BLaER1 treated with 17β-estradiol and CSF1 and Interleukin-3, amounts not matched to agents 10 nM and 100 nM (cell line): Measurements from ENCODE around the gene MICAL2.

Experiments used
- H3K27ac ChIP-seq, 11 experiments: shearing (Covaris generic); formaldehyde crosslinking; 2 replicates each; pipeline ENCODE4 v1.8.1; 2022
- H3K27me3 ChIP-seq, 11 experiments: shearing (Covaris generic); formaldehyde crosslinking; 2 replicates each; pipeline ENCODE4 v1.8.1; 2022
- H3K36me3 ChIP-seq, 11 experiments: shearing (Covaris generic); formaldehyde crosslinking; 2 replicates each; pipeline ENCODE4 v1.8.1; 2022
- H3K4me1 ChIP-seq, 10 experiments: shearing (Covaris generic); formaldehyde crosslinking; 2 replicates each; pipeline ENCODE4 v1.8.1; 2022
- H3K4me2 ChIP-seq, 11 experiments: shearing (Covaris generic); formaldehyde crosslinking; 2 replicates each; pipeline ENCODE4 v1.8.1; 2022
- H3K4me3 ChIP-seq, 10 experiments: shearing (Covaris generic); formaldehyde crosslinking; 2 replicates each; pipeline ENCODE4 v1.8.1; 2022
- H3K9ac ChIP-seq, 11 experiments: shearing (Covaris generic); formaldehyde crosslinking; 2 replicates each; pipeline ENCODE4 v1.8.1; 2022
- H3K9me3 ChIP-seq, 11 experiments: shearing (Covaris generic); formaldehyde crosslinking; replicated peaks in 1 of 11; 2 replicates each; pipeline ENCODE4 v1.8.1; 2022
- H4K20me1 ChIP-seq, 11 experiments: shearing (Covaris generic); formaldehyde crosslinking; 2 replicates each; pipeline ENCODE4 v1.8.1; 2022
- Cebpa-rat ChIP-seq, 11 experiments: shearing (Covaris generic); IDR thresholded peaks; 2 replicates each; pipeline ENCODE4 v1.8.1; 2022

The MICAL2 gene

DNA sequence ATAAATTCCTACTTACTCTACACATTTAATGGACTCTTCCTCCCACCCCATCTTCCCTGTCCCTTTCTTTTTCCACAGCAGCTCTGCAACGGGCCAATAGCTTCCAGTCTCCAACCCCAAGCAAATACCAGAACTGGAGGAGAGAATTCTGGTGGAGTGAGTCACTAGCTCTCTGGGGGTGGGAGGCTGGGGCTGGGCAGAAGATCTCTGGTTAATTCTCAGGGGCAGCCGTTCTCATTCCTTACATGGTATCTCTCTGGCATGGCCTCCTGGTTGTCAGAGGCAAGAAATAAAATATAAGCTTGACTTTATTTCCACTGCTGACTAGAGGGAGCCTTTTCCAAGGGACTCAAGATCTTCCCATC lies 176.6 kb downstream of the MICAL2 start:
- Histone ChIP-seq H3K9me3 (no peaks in the 10 kb centered on the region), H4K20me1 (0 out of 22 replicates have a peak, but pooled peaks cover 0 to 6% (median 0%) of the 10 kb centered on the region in 11 experiments), H3K36me3 (no peaks in the 10 kb centered on the region), H3K4me3 (no peak overlapping the region), H3K4me2 (peak overlapping the region; percentile 11 to 94 (median 49); a peak in 20 of 22 replicates), H3K4me1 (peaks cover 38 to 72% (median 61%) of the 10 kb centered on the region in 10 experiments), H3K9ac (no peak overlapping the region), H3K27me3 (no peaks in the 10 kb centered on the region), H3K27ac (no peak overlapping the region)
- TF ChIP-seq Cebpa-rat (IDR thresholded peaks at IDR 0.05), result no peak

DNA sequence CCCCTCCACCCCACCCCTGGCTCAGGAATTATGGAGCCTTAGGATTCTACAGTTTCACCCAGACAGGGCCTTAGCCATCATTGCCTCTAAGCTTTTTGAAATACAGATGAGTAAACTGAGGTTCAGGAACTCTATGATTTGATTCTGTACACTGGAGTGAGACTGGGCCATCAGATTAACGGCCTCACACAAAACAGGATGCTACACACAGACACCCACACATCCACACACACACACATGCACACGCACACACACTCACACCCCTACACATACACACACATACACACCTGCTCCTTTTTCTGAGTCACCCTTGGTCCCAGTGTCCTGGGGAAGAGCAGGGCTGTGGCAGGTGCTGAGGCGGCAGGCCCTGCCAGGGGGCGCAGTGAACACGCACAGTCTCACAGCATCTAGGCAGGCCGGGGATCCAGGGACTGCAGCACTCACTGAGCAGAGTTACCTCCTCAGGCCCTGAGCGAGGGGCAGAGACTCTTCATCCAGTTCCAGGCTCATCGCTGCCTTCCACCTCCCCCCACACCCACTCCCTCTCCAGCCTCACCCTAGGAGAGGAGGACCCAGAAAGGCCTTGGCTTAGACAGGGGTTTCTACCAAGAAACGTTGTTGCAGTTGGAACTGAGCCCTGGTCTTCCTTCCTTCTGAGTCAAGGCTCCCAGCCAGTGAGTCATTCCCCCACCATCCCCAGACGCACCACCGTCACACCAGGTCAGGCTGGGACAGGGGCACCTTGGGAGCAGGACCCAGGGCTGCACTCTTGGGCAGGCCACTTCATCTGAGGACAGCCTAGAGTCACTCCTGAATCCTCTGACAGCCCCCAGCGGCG lies 177.2 kb downstream of the MICAL2 start:
- Histone ChIP-seq H3K27me3 (no peaks in the 10 kb centered on the region), H3K9me3 (peaks cover 0 to 6% (median under 1%) of the 10 kb centered on the region in 11 experiments; a peak in 6 of 22 replicates), H3K36me3 (no peaks in the 10 kb centered on the region), H3K4me1 (peaks cover 44 to 74% (median 66%) of the 10 kb centered on the region in 10 experiments), H3K4me3 (no peak overlapping the region), H3K4me2 (peak overlapping the region; percentile 25 to 94 (median 51)), H3K27ac (peak overlapping the region in 3 of 11 experiments; percentile 35 to 41 (median 39); a peak in 4 of 22 replicates), H4K20me1 (0 out of 22 replicates have a peak, but pooled peaks cover 0 to 6% (median 0%) of the 10 kb centered on the region in 11 experiments), H3K9ac (peak overlapping the region in 3 of 11 experiments; percentile 18 to 34 (median 24); a peak in 3 of 22 replicates)
- no peak for TF ChIP-seq Cebpa-rat (IDR thresholded peaks at IDR 0.05)

DNA sequence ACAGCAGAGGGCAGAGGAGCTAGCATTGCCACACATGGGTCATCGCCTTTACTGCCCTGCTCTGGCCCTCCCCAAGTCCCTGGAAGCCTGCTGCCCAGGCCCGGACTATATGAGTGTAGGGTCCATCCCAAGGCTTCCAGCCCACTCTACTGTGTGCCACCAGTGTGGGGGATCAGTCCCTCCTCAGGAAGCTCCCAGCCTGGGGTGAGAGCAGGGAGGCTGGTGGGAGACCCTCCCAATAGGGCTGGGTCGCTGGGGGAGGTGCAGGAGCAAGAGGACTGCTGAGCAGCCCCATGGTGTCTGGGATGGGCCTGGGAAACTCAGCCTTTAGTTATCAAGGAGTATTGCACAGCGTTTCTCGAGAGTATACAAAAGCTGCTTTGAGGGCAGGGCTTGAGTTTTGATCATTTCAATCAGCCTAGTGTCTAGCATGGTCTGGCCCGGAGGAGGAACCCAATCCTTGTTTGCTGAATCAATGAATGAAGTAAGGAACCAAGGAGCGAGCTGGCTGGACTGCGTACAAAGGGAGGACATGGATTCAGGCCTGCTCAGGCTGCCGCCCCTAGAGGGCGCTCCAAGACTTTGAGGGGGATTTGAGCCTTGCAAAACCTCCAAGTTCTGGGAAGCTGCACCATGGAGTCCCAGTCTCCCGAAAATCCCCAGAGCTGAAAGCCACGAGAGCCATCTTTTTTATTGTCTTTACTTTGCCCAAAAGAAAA lies 178.0 kb downstream of the MICAL2 start:
- Histone ChIP-seq H3K9ac (peak overlapping the region in 3 of 11 experiments; percentile 18 to 34 (median 24); a peak in 2 of 22 replicates), H3K4me2 (peak overlapping the region in 10 of 11 experiments; percentile 48 to 94 (median 54); a peak in 19 of 22 replicates), H3K4me1 (peaks cover 48 to 74% (median 67%) of the 10 kb centered on the region in 10 experiments), H3K36me3 (no peaks in the 10 kb centered on the region), H3K4me3 (no peak overlapping the region), H4K20me1 (0 out of 22 replicates have a peak, but pooled peaks cover 0 to 6% (median 0%) of the 10 kb centered on the region in 11 experiments), H3K9me3 (peaks cover 0 to 12% (median 7%) of the 10 kb centered on the region in 11 experiments; a peak in 7 of 22 replicates), H3K27ac (peak overlapping the region in 3 of 11 experiments; percentile 19 to 39 (median 35); a peak in 3 of 22 replicates), H3K27me3 (no peaks in the 10 kb centered on the region)
- no peak for TF ChIP-seq Cebpa-rat (IDR thresholded peaks at IDR 0.05)

DNA sequence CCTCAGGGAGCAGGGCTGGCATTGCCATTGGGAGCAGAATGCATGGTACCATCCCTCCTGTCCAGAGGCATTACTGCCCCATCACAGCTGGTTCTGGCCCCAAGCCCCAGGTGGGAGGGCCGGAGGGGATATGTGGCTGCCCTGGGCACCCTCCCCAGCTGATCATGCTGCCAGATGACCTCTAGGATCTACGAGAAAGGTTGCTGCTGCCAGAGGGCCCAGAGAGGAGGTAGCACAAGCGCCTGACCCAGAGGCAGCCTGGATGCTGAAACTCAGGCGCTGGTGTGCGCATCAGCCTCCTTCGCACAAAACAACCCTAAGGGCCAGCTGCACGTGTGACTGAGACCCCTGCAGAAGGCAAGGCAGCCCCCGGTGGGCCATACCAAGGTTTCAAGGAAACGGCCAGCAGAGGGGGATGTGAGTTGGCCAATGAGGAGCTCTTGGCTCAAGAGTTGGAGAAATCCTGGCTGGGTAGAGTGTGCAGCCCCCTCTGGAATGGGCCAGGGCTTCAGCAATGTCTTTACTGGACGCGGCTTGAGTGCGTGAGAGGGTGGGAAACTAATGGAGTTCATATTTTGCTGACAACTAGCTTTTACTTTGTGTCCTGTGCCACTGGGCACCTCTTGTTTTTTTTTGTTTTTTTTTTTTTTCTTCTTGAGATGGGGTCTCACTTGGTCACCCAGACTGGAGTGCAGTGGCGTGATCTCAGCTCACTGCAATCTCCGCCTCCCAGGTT lies 178.7 kb downstream of the MICAL2 start:
- 0 out of 22 replicates have a peak, but pooled peaks cover 0 to 6% (median 0%) of the 10 kb centered on the region in 11 experiments for H4K20me1 ChIP-seq
- no peak overlapping the region for H3K27ac ChIP-seq
- H3K9ac ChIP-seq, result no peak overlapping the region
- H3K4me1 ChIP-seq, result peaks cover 48 to 71% (median 66%) of the 10 kb centered on the region in 10 experiments
- no peaks in the 10 kb centered on the region for H3K27me3 ChIP-seq
- H3K4me2 ChIP-seq, result peak overlapping the region in 9 of 11 experiments; percentile 75 to 96 (median 92); a peak in 16 of 22 replicates
- no peaks in the 10 kb centered on the region for H3K36me3 ChIP-seq
- no peak for TF ChIP-seq Cebpa-rat (IDR thresholded peaks at IDR 0.05)
- H3K9me3 ChIP-seq, result peaks cover 0 to 19% (median 9%) of the 10 kb centered on the region in 11 experiments; a peak in 8 of 22 replicates
- no peak overlapping the region for H3K4me3 ChIP-seq

DNA sequence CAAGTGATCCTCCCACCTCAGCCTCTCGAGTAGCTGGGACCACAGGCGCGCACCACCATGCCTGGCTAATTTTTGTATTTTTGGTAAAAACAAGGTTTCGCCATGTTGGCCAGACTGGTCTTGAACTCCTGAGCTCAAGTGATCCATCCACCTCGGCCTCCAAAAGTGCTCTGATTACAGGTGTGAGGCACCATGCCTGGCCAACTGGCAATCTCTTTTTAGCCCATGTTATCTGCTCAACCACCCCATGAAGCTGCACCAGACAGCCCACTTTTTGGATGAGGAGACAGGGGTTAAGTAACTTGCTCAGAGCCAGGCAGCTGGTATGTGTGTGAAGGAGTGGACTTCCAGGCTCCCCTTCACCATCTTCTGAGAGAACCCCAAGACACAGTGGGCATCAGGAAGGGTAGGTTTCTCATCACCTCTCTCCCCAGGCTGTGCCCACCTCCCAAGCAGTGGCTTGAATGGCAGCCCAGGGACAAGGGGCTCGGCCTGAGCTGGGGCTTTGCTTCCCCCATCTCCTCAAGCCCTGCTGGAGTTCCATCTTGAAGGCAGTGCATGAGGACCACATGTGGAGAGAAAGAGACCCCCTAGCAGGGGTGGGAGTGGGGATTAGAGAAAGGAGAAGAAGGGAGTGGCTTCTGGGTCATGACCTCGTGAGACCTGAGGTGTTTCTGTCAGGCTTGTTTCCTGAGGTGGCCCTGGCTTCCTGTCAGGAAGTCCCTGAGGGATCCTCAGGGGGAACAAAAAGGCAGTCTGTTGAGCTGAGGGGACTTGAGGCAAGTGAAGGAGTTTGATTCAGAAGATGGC lies 179.5 kb downstream of the MICAL2 start:
- Histone ChIP-seq H3K4me2 (peak overlapping the region; percentile 75 to 96 (median 88)), H3K9me3 (peaks cover 0 to 20% (median 9%) of the 10 kb centered on the region in 11 experiments; a peak in 8 of 22 replicates), H3K27me3 (no peaks in the 10 kb centered on the region), H3K4me1 (peaks cover 48 to 71% (median 65%) of the 10 kb centered on the region in 10 experiments), H4K20me1 (0 out of 22 replicates have a peak, but pooled peaks cover 0 to 6% (median 0%) of the 10 kb centered on the region in 11 experiments), H3K4me3 (peak overlapping the region in 4 of 10 experiments; percentile 2 to 45 (median 9); a peak in 6 of 20 replicates), H3K27ac (peak overlapping the region in 7 of 11 experiments; percentile 30 to 67 (median 54); a peak in 12 of 22 replicates), H3K36me3 (no peaks in the 10 kb centered on the region), H3K9ac (peak overlapping the region in 4 of 11 experiments; percentile 15 to 63 (median 40); a peak in 7 of 22 replicates)
- no peak for TF ChIP-seq Cebpa-rat (IDR thresholded peaks at IDR 0.05)

DNA sequence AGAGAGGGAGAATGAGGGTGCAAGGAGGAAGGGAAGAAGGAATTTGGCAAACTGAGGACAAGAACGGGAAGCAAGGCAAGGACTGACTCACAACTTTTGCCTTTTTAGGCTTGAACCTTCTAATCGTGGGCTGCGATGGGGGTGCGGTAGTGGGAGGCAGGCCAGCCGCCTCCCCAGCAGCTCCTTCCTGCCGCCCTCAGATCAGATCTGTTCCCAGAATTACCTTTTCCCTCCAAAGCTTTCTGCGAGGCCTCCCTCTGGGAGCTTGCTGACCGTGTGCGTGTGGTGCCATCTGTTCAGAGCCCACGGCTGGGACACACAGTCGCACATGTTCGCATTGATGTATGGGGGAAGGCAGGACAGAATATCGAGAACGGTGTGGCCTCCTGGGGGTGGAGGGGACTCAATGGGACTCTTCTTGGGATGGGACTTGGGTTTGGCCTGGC lies 180.1 kb downstream of the MICAL2 start:
- no peak for TF ChIP-seq Cebpa-rat (IDR thresholded peaks at IDR 0.05)
- Histone ChIP-seq H3K36me3 (no peaks in the 10 kb centered on the region), H3K4me3 (peak overlapping the region in 6 of 10 experiments; percentile 2 to 45 (median 10); a peak in 7 of 20 replicates), H4K20me1 (0 out of 22 replicates have a peak, but pooled peaks cover 0 to 6% (median 0%) of the 10 kb centered on the region in 11 experiments), H3K9ac (peak overlapping the region in 4 of 11 experiments; percentile 15 to 63 (median 40); a peak in 8 of 22 replicates), H3K9me3 (peaks cover 0 to 20% (median 9%) of the 10 kb centered on the region in 11 experiments; a peak in 8 of 22 replicates), H3K27me3 (no peaks in the 10 kb centered on the region), H3K4me2 (peak overlapping the region; percentile 75 to 96 (median 88)), H3K4me1 (peaks cover 48 to 71% (median 65%) of the 10 kb centered on the region in 10 experiments), H3K27ac (peak overlapping the region in 7 of 11 experiments; percentile 30 to 67 (median 46); a peak in 12 of 22 replicates)

DNA sequence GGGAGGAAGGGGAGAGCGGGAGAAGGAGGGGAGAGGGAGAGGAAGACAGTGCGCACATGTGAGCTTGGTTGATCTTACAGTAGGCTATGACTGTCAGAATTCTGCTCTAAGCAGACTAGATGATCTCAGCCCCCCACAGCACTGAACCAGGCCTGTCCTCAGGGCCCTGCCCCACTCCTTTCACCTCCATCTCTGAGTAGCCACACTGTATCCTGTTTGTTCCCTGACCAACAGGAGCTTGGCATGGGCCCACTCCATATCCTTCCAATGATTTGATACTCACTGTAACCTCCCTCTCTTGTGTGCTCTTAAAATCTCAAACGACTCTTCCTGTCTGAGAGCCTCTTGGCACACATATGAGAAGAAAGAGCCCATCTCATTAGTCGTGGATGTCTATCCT lies 180.9 kb downstream of the MICAL2 start:
- Histone ChIP-seq H3K4me3 (no peak overlapping the region), H3K4me1 (peaks cover 48 to 64% (median 59%) of the 10 kb centered on the region in 10 experiments), H3K27ac (0 out of 22 replicates have a peak overlapping the region, but pooled peaks of 1 of the 11 experiments have one; percentile 64), H3K4me2 (peak overlapping the region; percentile 75 to 96 (median 88)), H3K36me3 (no peaks in the 10 kb centered on the region), H3K27me3 (no peaks in the 10 kb centered on the region), H4K20me1 (0 out of 22 replicates have a peak, but pooled peaks cover 0 to 6% (median 0%) of the 10 kb centered on the region in 11 experiments), H3K9ac (no peak overlapping the region), H3K9me3 (peaks cover 0 to 20% (median 9%) of the 10 kb centered on the region in 11 experiments; a peak in 8 of 22 replicates)
- no peak for TF ChIP-seq Cebpa-rat (IDR thresholded peaks at IDR 0.05)
